Right lobe of liver (tissue), 6 donors: Measurements from ENCODE around the gene CERS3. TPM values are rescaled to one million over a fixed set of nuclear protein-coding genes. Genes with fewer than 3 reads are reported as not detected.

Experiments used
- ATAC-seq, 4 donors: fragments of 200-7000 bp; cut with Tn5 transposase; one replicate each; pipeline ENCODE4 v1.9.1; 2020; ENCODE audit warnings: mild to moderate bottlenecking in 4 of 4, moderate library complexity in 4 of 4
- DNase-seq, 3 donors: peaks; one replicate each; pipeline ENCODE4 v3.0.0-alpha.2; 2020
- H3K27ac ChIP-seq, 3 donors: fragments of 200-600 bp; one replicate each; pipeline ENCODE4 v1.8.0; 2022
- H3K27me3 ChIP-seq, 2 donors: fragments of 200-600 bp; one replicate each; pipeline ENCODE4 v1.8.0; 2022
- H3K36me3 ChIP-seq, 4 donors: fragments of 200-600 bp; sonication (generic) in 1 of 4; one replicate each; pipeline versions ENCODE4 v1.5.1 to v1.8.0; 2017 to 2022; ENCODE audit warnings: control low read depth in 1 of 4
- H3K4me1 ChIP-seq, 4 donors: fragments of 200-600 bp; sonication (generic) in 1 of 4; one replicate each; pipeline versions ENCODE4 v1.5.1 to v1.8.0; 2017 to 2022; ENCODE audit warnings: control low read depth in 1 of 4
- H3K4me3 ChIP-seq, 3 donors: fragments of 200-600 bp; one replicate each; pipeline ENCODE4 v1.8.0; 2022
- H3K9me3 ChIP-seq, 4 donors: fragments of 200-600 bp; sonication (generic) in 1 of 4; one replicate each; pipeline versions ENCODE4 v1.5.1 to v1.8.0; 2017 to 2022; ENCODE audit warnings: control low read depth in 1 of 4
- POLR2A ChIP-seq: fragments of 450-650 bp; IDR thresholded peaks from one replicate; pipeline ENCODE4 v1.6.1; 2017; ENCODE audit warnings: antibody characterized with exemption, mild to moderate bottlenecking
- WGBS: methylation state at CpG from one replicate; pipeline ENCODE4 v1.1.6; 2018; ENCODE audit warnings: low coverage, low lambda C conversion rate; ENCODE audit not compliant: insufficient coverage; ENCODE audit errors: missing lambda C conversion rate; 5-methylcytosine and 5-hydroxymethylcytosine counted together
- intact Hi-C, 2 donors: fragments of 100-400 bp; cut with DNase I; formaldehyde crosslinking; loops; one replicate each; pipeline versions ENCODE4 v1.11.2 to v1.14.1; 2022
- total RNA-seq, 6 experiments: library from RNA; depleted of rRNA in 2 of 6; stranded (reverse); fragments of >200 nt in 2 of 6; fragmentation: NEBNext Ultra II Directional in 3 of 6; extraction: Animal tissue kit (Norgen Biotek cat#: 25700) in 3 of 6; gene quantifications; one replicate each; pipeline versions ENCODE4 v1.1.0 to v1.2.4, GENCODE V29; 2016 to 2023
- TF ChIP-seq, protein P1 (sequence below), 4 donors: fragments of 200-600 bp in 3 of 4; fragments of 450-650 bp in 1 of 4; IDR thresholded peaks; one replicate each; pipeline versions ENCODE4 v1.5.1 to v1.8.0; 2016 to 2022; ENCODE audit warnings: antibody characterized with exemption in 4 of 4, mild to moderate bottlenecking in 2 of 4
- donor health status: DM: no; HTN: yes; CAD: no.
- donor health status: DM: no; HTN: no; CAD: no.
- donor health status: DM: no; HTN: no; CAD: no.
- donor health status: DM: no; HTN: yes; CAD: no.
- donor health status: DM: no; HTN: yes; CAD: no.

CERS3 gene
- total RNA-seq, 6 experiments from 2014 or later = not detected

DNA sequence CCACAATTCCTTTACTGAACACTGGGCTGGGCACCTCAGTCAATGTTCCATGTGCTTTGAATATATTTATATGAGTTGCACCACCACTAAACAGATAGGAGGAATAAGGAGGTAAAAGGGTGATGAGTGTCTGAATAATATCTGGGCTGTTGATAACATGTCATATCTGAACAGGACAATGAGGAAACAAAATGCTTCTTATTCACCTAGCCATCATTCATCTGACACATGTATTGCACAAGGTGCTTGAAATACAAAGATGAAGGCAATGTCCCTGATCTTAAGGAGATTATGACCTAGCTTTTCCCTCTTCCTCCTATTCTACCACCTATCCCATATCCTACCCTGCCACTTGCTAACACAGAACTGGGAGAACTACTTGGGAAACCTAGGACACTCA, 8.0 kb upstream of the CERS3 start:
- TF ChIP-seq, protein P1, sequence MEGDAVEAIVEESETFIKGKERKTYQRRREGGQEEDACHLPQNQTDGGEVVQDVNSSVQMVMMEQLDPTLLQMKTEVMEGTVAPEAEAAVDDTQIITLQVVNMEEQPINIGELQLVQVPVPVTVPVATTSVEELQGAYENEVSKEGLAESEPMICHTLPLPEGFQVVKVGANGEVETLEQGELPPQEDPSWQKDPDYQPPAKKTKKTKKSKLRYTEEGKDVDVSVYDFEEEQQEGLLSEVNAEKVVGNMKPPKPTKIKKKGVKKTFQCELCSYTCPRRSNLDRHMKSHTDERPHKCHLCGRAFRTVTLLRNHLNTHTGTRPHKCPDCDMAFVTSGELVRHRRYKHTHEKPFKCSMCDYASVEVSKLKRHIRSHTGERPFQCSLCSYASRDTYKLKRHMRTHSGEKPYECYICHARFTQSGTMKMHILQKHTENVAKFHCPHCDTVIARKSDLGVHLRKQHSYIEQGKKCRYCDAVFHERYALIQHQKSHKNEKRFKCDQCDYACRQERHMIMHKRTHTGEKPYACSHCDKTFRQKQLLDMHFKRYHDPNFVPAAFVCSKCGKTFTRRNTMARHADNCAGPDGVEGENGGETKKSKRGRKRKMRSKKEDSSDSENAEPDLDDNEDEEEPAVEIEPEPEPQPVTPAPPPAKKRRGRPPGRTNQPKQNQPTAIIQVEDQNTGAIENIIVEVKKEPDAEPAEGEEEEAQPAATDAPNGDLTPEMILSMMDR (IDR thresholded peaks at IDR 0.05) = no peak
- no peak for TF ChIP-seq POLR2A
- DNase-seq (no peak), ATAC-seq (no peak)
- Histone ChIP-seq H3K4me1 (no peaks in the 10 kb centered on the region), H3K36me3 (no peaks in the 10 kb centered on the region), H3K4me3 (no peak overlapping the region), H3K27me3 (no peaks in the 10 kb centered on the region), H3K9me3 (no peaks in the 10 kb centered on the region), H3K27ac (no peak overlapping the region)
- intact Hi-C loops = no loop called here

DNA sequence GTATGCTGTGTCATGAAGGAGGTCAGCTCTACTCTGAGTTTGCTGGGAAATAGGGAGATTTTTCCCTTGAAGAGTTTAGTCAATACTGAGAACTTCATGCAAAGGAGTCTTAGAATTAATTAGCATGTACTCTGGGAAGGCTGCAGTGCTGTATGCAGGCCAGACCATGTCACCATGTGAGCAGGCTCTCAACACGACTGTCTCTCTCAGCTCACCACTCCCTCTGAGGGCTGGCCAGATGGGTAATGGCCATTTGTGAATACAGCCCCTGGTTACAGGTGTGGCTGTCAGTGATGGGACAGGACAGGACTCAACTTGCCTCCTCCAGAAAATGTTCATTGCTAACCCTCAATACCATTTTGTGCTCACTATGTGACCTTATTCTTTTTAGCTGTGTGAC, 5.1 kb upstream of the CERS3 start:
- 20% methylated on average over 1 of the region's 1 CpG for WGBS
- DNase-seq = no peak
- Histone ChIP-seq H3K27ac (no peak overlapping the region), H3K36me3 (no peaks in the 10 kb centered on the region), H3K4me3 (no peak overlapping the region), H3K27me3 (no peaks in the 10 kb centered on the region), H3K9me3 (no peaks in the 10 kb centered on the region), H3K4me1 (no peaks in the 10 kb centered on the region)
- ATAC-seq = no peak
- intact Hi-C loops = no loop called here
- no peak for TF ChIP-seq POLR2A
- TF ChIP-seq, protein P1 (IDR thresholded peaks at IDR 0.05) = no peak

DNA sequence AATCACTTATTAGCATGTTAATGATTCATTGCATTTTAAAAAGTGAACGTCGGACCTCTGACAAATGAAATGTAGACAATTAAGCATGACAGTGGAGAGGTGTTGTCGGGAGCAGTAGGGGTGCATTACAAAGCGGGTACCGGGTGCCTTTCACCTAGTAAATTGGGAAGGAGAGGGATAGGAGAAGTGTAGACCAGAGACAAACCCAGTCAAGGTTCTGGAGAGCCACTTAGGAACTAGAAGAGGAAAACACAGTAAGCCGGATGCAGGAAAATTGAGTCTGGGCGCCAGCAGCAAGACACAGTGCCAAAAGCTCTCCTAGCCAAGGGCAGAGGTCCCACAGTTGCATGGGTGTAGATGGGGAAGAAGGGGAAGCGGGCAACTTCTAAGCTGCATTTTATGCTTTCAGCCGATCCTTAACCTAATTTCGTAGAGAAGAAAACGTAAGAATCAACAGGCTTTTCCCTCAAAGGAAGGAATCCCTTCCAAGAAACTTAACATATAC, 3.1 kb upstream of the CERS3 start:
- WGBS = 64% methylated on average over 11 of the region's 11 CpGs
- TF ChIP-seq POLR2A = no peak
- TF ChIP-seq, protein P1 (IDR thresholded peaks at IDR 0.05) = no peak
- ATAC-seq = no peak

DNA sequence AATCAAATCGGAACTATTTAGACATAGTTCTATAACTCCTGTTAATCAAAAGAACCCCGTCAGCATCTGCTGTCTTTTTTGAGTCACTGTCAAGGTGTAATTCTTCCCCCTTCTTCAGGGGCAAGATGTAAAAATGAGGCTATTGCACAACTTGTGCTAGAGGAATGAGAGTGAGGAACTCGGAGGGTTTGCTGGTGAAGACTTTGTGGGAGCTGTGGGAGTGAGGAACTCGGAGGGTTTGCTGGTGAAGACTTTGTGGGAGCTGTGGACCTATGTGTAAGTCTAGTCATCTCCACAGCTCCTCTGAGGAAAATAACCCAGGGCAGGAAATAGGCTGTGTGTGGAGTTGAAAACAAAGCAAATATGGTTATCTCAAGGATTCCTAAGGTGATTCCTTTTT, 2.5 kb upstream of the CERS3 start:
- H3K27ac ChIP-seq = no peak overlapping the region
- TF ChIP-seq, protein P1 (IDR thresholded peaks at IDR 0.05) = no peak
- no peak for TF ChIP-seq POLR2A
- no peaks in the 10 kb centered on the region for H3K27me3 ChIP-seq
- 68% methylated on average over 4 of the region's 4 CpGs for WGBS
- no peak overlapping the region for H3K4me3 ChIP-seq
- no peak for ATAC-seq
- no peaks in the 10 kb centered on the region for H3K36me3 ChIP-seq
- intact Hi-C loops = no loop called here
- H3K4me1 ChIP-seq = no peaks in the 10 kb centered on the region
- DNase-seq = no peak
- no peaks in the 10 kb centered on the region for H3K9me3 ChIP-seq

More for the DNA sequence above, 3.1 kb upstream of the CERS3 start:
- no peaks in the 10 kb centered on the region for H3K36me3 ChIP-seq
- H3K4me1 ChIP-seq = no peaks in the 10 kb centered on the region
- no peak overlapping the region for H3K27ac ChIP-seq
- H3K4me3 ChIP-seq = no peak overlapping the region
- no peak for DNase-seq
- no peaks in the 10 kb centered on the region for H3K27me3 ChIP-seq
- intact Hi-C loops = no loop called here
- no peaks in the 10 kb centered on the region for H3K9me3 ChIP-seq

DNA sequence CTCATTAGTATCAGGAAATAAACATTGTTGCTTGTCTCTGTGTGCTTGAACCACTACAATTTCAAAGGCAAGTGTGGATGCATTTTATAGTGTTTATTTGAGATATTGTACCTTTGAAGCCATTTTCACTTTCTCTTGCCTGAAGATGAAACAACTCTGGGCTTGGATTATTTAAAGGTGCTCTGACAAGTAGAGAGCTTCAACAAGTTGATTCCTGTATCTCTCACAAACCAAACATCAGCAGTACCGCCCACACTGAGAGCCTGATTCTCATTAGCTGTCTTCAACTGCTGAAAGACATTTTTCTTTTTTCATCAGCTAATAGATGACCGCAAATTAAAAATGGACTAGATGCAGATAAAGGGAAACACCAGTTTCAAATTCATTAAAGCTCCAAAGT, 806 bp upstream of the CERS3 start:
- peaks cover 0 to 12% (median 2%) of the 10 kb centered on the region in 4 donors for H3K4me1 ChIP-seq
- no peaks in the 10 kb centered on the region for H3K27me3 ChIP-seq
- H3K36me3 ChIP-seq = no peaks in the 10 kb centered on the region
- no peak overlapping the region for H3K4me3 ChIP-seq
- ATAC-seq (no peak), DNase-seq (no peak)
- TF ChIP-seq, protein P1 (IDR thresholded peaks at IDR 0.05) = no peak
- TF ChIP-seq POLR2A = no peak
- no peak overlapping the region for H3K27ac ChIP-seq
- intact Hi-C loops = no loop called here
- no peaks in the 10 kb centered on the region for H3K9me3 ChIP-seq
- 88% methylated on average over 2 of the region's 2 CpGs for WGBS
